ENCODE data around the gene SPACA6. TPM values are rescaled to one million over a fixed set of nuclear protein-coding genes. Genes with fewer than 3 reads are reported as not detected.

SPACA6 gene
- total RNA-seq, 1 experiment from 2014 or later = 29.5 TPM

DNA sequence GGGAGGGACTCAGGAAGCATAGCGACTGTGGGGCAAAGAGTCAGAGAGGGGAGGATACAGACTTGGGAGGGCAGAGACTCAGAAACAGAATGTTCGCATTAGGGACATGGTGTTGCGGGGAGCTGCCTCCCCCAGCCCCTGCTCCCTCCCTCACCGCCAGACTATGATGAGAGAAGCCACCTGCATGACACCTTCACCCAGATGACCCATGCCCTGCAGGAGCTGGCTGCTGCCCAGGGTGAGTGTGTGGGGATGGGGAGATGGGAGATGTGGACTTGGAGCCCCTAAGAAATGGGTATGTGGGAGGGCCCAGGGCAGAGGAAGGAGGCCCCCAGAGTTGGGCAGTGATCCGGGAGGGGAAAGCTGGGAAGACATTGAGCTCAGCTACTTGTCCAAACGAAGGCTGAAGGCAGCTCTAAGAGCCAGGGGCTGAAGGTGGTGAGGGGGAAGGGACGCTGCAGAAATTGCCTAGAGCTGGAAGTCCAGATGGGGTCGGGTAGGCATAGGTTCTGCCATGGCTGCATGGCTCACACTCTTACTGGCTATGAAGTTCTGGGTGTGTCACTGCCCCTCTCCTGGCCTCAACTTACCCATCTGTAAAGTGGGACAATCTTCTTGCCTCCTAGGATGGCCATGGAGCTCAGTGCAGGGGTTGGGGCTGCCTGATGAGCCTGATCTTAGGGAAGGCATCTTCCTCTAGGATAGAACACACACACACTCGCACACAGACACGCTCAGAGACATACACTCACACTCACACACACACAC, 1.4 kb downstream of the SPACA6 start:
- Histone ChIP-seq H3K27me3 (ENCODE audit: insufficient read depth, low read depth) (no peaks in the 10 kb centered on the region), H4K20me1 (ENCODE audit: insufficient read depth) (peaks cover 21% of the 10 kb centered on the region; the same call in 1 of the 2 replicates), H3F3A (ENCODE audit: insufficient read depth, low read depth) (no peaks in the 10 kb centered on the region), H3K9me2 (ENCODE audit: insufficient read depth) (no peaks in the 10 kb centered on the region), H3K79me2 (ENCODE audit: low read depth) (peaks cover 37% of the 10 kb centered on the region), H2AFZ (no peak overlapping the region), H3K9me3 (ENCODE audit: insufficient read depth, low read depth) (no peaks in the 10 kb centered on the region), H3K27ac (no peak overlapping the region), H3K4me3 (no peak overlapping the region), H3K4me1 (replicated peaks; ENCODE audit: insufficient read depth) (peaks cover 11% of the 10 kb centered on the region; the same call in 1 of the 2 replicates), H3K4me2 (no peak overlapping the region), H3K36me3 (ENCODE audit: low read depth) (peaks cover 8% of the 10 kb centered on the region; the same call in 1 of the 2 replicates)
- CTCF ChIA-PET = no interaction called here
- no peak for DNase-seq
- no peak for TF ChIP-seq EZH2 (IDR thresholded peaks at IDR 0.05; ENCODE audit: low read depth)
- TF ChIP-seq, protein P1, sequence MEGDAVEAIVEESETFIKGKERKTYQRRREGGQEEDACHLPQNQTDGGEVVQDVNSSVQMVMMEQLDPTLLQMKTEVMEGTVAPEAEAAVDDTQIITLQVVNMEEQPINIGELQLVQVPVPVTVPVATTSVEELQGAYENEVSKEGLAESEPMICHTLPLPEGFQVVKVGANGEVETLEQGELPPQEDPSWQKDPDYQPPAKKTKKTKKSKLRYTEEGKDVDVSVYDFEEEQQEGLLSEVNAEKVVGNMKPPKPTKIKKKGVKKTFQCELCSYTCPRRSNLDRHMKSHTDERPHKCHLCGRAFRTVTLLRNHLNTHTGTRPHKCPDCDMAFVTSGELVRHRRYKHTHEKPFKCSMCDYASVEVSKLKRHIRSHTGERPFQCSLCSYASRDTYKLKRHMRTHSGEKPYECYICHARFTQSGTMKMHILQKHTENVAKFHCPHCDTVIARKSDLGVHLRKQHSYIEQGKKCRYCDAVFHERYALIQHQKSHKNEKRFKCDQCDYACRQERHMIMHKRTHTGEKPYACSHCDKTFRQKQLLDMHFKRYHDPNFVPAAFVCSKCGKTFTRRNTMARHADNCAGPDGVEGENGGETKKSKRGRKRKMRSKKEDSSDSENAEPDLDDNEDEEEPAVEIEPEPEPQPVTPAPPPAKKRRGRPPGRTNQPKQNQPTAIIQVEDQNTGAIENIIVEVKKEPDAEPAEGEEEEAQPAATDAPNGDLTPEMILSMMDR (conservative IDR thresholded peaks at IDR 0.05) = no peak
- POLR2A ChIA-PET (ENCODE audit: unreplicated experiment) = no interaction called here
- no TSS peak for BruUV-seq (replicated peaks)
- intact Hi-C loops (cut with micrococcal nuclease; ENCODE audit: unreplicated experiment) = no loop called here

DNA sequence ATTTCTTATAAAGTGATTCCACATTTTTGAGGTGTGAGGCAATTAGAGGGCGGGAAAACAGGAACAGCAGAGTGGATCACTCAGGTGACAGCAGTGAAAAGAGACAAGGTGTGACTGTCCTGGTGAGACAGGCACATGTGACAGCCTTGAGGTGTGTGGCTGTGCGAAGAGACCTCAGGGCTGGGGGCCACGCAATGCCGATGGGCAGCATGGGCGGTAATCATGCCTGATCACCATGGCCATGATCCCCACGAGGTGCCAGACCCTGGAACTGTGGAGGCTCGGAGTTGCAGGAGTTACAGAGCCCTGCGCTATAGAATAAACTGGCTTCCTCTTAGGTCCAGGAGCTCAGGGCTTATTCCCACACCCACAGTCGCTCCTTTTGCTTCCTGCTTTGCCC, 2.0 kb downstream of the SPACA6 start:
- H3K36me3 ChIP-seq (ENCODE audit: low read depth) = peaks cover 8% of the 10 kb centered on the region; the same call in 1 of the 2 replicates
- ChIA-PET CTCF (no interaction called here), POLR2A (ENCODE audit: unreplicated experiment) (no interaction called here)
- peaks cover 5% of the 10 kb centered on the region; the same call in 1 of the 2 replicates for H3F3A ChIP-seq (ENCODE audit: insufficient read depth, low read depth)
- no peak overlapping the region for H2AFZ ChIP-seq
- H3K4me1 ChIP-seq (replicated peaks; ENCODE audit: insufficient read depth) = peaks cover 11% of the 10 kb centered on the region; the same call in 1 of the 2 replicates
- H3K4me3 ChIP-seq = no peak overlapping the region
- H3K79me2 ChIP-seq (ENCODE audit: low read depth) = peaks cover 32% of the 10 kb centered on the region
- no TSS peak for BruUV-seq (replicated peaks)
- intact Hi-C loops (cut with micrococcal nuclease; ENCODE audit: unreplicated experiment) = no loop called here
- no peak for DNase-seq
- H4K20me1 ChIP-seq (ENCODE audit: insufficient read depth) = peaks cover 21% of the 10 kb centered on the region; the same call in 1 of the 2 replicates
- H3K9me3 ChIP-seq (ENCODE audit: insufficient read depth, low read depth) = no peaks in the 10 kb centered on the region
- no peak for TF ChIP-seq EZH2 (IDR thresholded peaks at IDR 0.05; ENCODE audit: low read depth)
- TF ChIP-seq, protein P1 (conservative IDR thresholded peaks at IDR 0.05) = no peak
- no peak overlapping the region for H3K4me2 ChIP-seq
- H3K27me3 ChIP-seq (ENCODE audit: insufficient read depth, low read depth) = no peaks in the 10 kb centered on the region
- H3K27ac ChIP-seq = no peak overlapping the region
- H3K9me2 ChIP-seq (ENCODE audit: insufficient read depth) = no peaks in the 10 kb centered on the region

DNA sequence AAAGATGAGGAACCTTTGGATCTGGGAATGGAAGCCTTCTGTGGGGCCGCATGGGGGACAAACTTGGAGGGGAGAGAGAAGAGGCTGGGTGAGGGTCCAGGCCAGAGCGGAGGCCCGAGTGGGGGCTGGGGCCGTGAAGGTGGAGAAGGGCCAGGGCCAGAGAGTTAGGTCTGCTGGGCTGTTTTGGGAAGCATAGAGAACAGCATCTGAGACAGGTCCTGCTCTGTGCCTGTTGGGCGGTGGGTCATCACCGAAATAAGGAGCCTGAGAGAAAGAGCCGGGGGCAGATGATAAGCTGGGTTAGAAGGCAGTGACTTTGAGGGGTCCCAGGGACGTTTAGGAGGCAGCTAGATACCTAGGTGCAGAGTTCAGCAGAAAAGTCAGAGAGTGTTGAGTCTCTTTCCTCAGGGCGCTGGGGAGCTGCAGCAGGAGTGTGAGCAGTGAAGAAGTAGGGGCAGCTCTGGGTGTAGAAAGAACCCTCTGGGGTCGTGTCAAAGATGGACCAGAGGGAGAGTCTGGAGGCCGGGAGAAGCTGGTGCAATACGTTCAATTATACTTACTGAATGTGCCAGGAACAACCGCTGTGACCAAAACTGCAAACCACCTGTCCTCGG, 2.7 kb downstream of the SPACA6 start:
- H3K4me2 ChIP-seq = no peak overlapping the region
- intact Hi-C loops (cut with micrococcal nuclease; ENCODE audit: unreplicated experiment) = no loop called here
- TF ChIP-seq, protein P1 (conservative IDR thresholded peaks at IDR 0.05) = no peak
- TF ChIP-seq EZH2 (IDR thresholded peaks at IDR 0.05; ENCODE audit: low read depth) = no peak
- no peaks in the 10 kb centered on the region for H3K27me3 ChIP-seq (ENCODE audit: insufficient read depth, low read depth)
- H3K4me1 ChIP-seq (replicated peaks; ENCODE audit: insufficient read depth) = peaks cover 5% of the 10 kb centered on the region; the same call in 1 of the 2 replicates
- no peak for DNase-seq
- H3K4me3 ChIP-seq = no peak overlapping the region
- H4K20me1 ChIP-seq (ENCODE audit: insufficient read depth) = peaks cover 21% of the 10 kb centered on the region; the same call in 1 of the 2 replicates
- H3K9me3 ChIP-seq (ENCODE audit: insufficient read depth, low read depth) = no peaks in the 10 kb centered on the region
- peaks cover 26% of the 10 kb centered on the region for H3K79me2 ChIP-seq (ENCODE audit: low read depth)
- H2AFZ ChIP-seq = no peak overlapping the region
- ChIA-PET POLR2A (ENCODE audit: unreplicated experiment) (no interaction called here), CTCF (no interaction called here)
- H3K9me2 ChIP-seq (ENCODE audit: insufficient read depth) = no peaks in the 10 kb centered on the region
- H3K27ac ChIP-seq = no peak overlapping the region
- BruUV-seq (replicated peaks) = no TSS peak
- H3K36me3 ChIP-seq (ENCODE audit: low read depth) = peaks cover 8% of the 10 kb centered on the region; the same call in 1 of the 2 replicates
- H3F3A ChIP-seq (ENCODE audit: insufficient read depth, low read depth) = peaks cover 9% of the 10 kb centered on the region; the same call in 1 of the 2 replicates

Data from PC-9 (cell line).